HepG2 (cell line): Measurements from ENCODE around the gene HOMEZ. TPM values are rescaled to one million over a fixed set of nuclear protein-coding genes. Genes with fewer than 3 reads are reported as not detected.

Source experiments
- AKAP8 ChIP-seq: sonication (generic); formaldehyde crosslinking; IDR thresholded peaks from 2 replicates; pipeline ENCODE4 v1.5.1; 2020; ENCODE audit warnings: mild to moderate bottlenecking, missing genetic modification reagents
- BHLHE40 ChIP-seq: IDR thresholded peaks from 2 replicates; pipeline ENCODE4 v1.6.1; 2011; ENCODE audit warnings: low read length, improper control_type of control experiment
- IKZF1 ChIP-seq: fragments of 450-650 bp; IDR thresholded peaks from 2 replicates; pipeline ENCODE4 v1.7.1; 2016
- ISX ChIP-seq: sonication (generic); formaldehyde crosslinking; conservative IDR thresholded peaks from 2 replicates; pipeline ENCODE4 v1.5.0; 2020; ENCODE audit warnings: missing genetic modification reagents
- MEIS1 ChIP-seq: sonication (generic); formaldehyde crosslinking; IDR thresholded peaks from 2 replicates; pipeline ENCODE4 v1.9.0; 2021; ENCODE audit warnings: mild to moderate bottlenecking, missing genetic modification reagents, moderate library complexity, borderline replicate concordance
- NR2F6 ChIP-seq, 2 experiments: IDR thresholded peaks; 2 replicates each; pipeline ENCODE4 v1.6.1; 2016; ENCODE audit warnings: antibody characterized with exemption in 1 of 2, mild to moderate bottlenecking in 1 of 2
- ZBTB38 ChIP-seq: sonication (generic); formaldehyde crosslinking; IDR thresholded peaks from 2 replicates; pipeline ENCODE4 v1.5.1; 2020; ENCODE audit warnings: mild to moderate bottlenecking, missing genetic modification reagents
- ZFP36L2 ChIP-seq: sonication (generic); formaldehyde crosslinking; IDR thresholded peaks from 2 replicates; pipeline ENCODE4 v1.4.0; 2020; ENCODE audit warnings: missing genetic modification reagents
- ZNF17 ChIP-seq: sonication (generic); formaldehyde crosslinking; IDR thresholded peaks from 2 replicates; pipeline ENCODE4 v1.5.0; 2020; ENCODE audit warnings: mild to moderate bottlenecking, missing genetic modification reagents
- ZNF3 ChIP-seq: IDR thresholded peaks from 2 replicates; pipeline ENCODE4 v1.7.0; 2017; ENCODE audit warnings: inconsistent platforms
- ZNF329 ChIP-seq: sonication (generic); formaldehyde crosslinking; IDR thresholded peaks from 2 replicates; pipeline ENCODE4 v1.9.0; 2021; ENCODE audit warnings: low read depth, mild to moderate bottlenecking, missing genetic modification reagents
- ZNF530 ChIP-seq: sonication (generic); formaldehyde crosslinking; IDR thresholded peaks from 2 replicates; pipeline ENCODE4 v1.5.0; 2020; ENCODE audit warnings: low read depth, mild to moderate bottlenecking, missing genetic modification reagents
- ZNF546 ChIP-seq: sonication (generic); formaldehyde crosslinking; conservative IDR thresholded peaks from 2 replicates; pipeline ENCODE4 v1.8.1; 2023; ENCODE audit warnings: mild to moderate bottlenecking, missing genetic modification reagents
- ZNF563 ChIP-seq: sonication (generic); formaldehyde crosslinking; IDR thresholded peaks from 2 replicates; pipeline ENCODE4 v1.8.0; 2022; ENCODE audit warnings: mild to moderate bottlenecking, moderate library complexity, missing genetic modification reagents
- ZNF724P ChIP-seq: sonication (generic); formaldehyde crosslinking; IDR thresholded peaks from 2 replicates; pipeline ENCODE4 v1.8.0; 2022; ENCODE audit warnings: missing genetic modification reagents, borderline replicate concordance
- ZNF790 ChIP-seq: sonication (generic); formaldehyde crosslinking; IDR thresholded peaks from 2 replicates; pipeline ENCODE4 v1.8.0; 2022; ENCODE audit warnings: missing genetic modification reagents, mild to moderate bottlenecking, borderline replicate concordance
- ZSCAN25 ChIP-seq: sonication (generic); formaldehyde crosslinking; IDR thresholded peaks from 2 replicates; pipeline ENCODE4 v1.8.0; 2022; ENCODE audit warnings: mild to moderate bottlenecking, missing genetic modification reagents
- polyA plus RNA-seq, 8 experiments: library from polyadenylated mRNA; depleted of rRNA in 3 of 8; stranded (reverse) in 7 of 8; unstranded in 1 of 8; fragments of >200 nt; fragmentation: Illumina TruSeq in 4 of 8; extraction: Trizol in 4 of 8; gene quantifications; 2 replicates each; pipeline versions ENCODE4 v1.2.1 to v1.2.3, GENCODE V29; 2011 to 2016; ENCODE audit warnings: low read depth in 4 of 8, missing spikeins in 1 of 8, mixed read lengths in 1 of 8; ENCODE audit not compliant: insufficient read depth in 1 of 8
- total RNA-seq, 5 experiments: library from RNA; depleted of rRNA; stranded (reverse); fragments of >200 nt; fragmentation: Illumina TruSeq; extraction: Trizol; gene quantifications; 2 replicates each; pipeline ENCODE4 v1.2.3, GENCODE V29; 2016; ENCODE audit warnings: low read depth in 1 of 5
- TF ChIP-seq, protein P1 (sequence below): sonication (generic); formaldehyde crosslinking; IDR thresholded peaks from 2 replicates; pipeline ENCODE4 v1.4.0; 2020; ENCODE audit warnings: missing genetic modification reagents, borderline replicate concordance
- TF ChIP-seq, protein P2 (sequence below): sonication (generic); formaldehyde crosslinking; IDR thresholded peaks from 2 replicates; pipeline ENCODE4 v1.4.0; 2020; ENCODE audit warnings: mild to moderate bottlenecking, missing genetic modification reagents
- TF ChIP-seq, protein P3 (sequence below), 2 experiments: sonication (generic) in 1 of 2; formaldehyde crosslinking in 1 of 2; IDR thresholded peaks; 2 replicates each; pipeline versions ENCODE4 v1.5.1 to v1.6.1; 2011 to 2020; ENCODE audit warnings: borderline replicate concordance in 1 of 2, low read depth in 1 of 2, low read length in 1 of 2, mild to moderate bottlenecking in 1 of 2, missing genetic modification reagents in 1 of 2, moderate library complexity in 1 of 2

HOMEZ gene
- total and polyA plus RNA-seq, 2 of the 13 experiments (the other 11 are each of a cell fraction or from before 2014, with no cell fraction given), result 14.5 to 31.8 TPM

- TF ChIP-seq, protein P1, sequence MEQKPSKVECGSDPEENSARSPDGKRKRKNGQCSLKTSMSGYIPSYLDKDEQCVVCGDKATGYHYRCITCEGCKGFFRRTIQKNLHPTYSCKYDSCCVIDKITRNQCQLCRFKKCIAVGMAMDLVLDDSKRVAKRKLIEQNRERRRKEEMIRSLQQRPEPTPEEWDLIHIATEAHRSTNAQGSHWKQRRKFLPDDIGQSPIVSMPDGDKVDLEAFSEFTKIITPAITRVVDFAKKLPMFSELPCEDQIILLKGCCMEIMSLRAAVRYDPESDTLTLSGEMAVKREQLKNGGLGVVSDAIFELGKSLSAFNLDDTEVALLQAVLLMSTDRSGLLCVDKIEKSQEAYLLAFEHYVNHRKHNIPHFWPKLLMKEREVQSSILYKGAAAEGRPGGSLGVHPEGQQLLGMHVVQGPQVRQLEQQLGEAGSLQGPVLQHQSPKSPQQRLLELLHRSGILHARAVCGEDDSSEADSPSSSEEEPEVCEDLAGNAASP (CRISPR knock-in tag), result peak; percentile 1; the same call in 1 of the 2 replicates
- TF ChIP-seq ZBTB38 (CRISPR knock-in tag) (peak; percentile 22; the same call in 1 of the 2 replicates), ZNF724P (CRISPR knock-in tag) (peak; percentile 33; the same call in 1 of the 2 replicates), ZNF3 (CRISPR knock-in tag) (peak; percentile 52; the same call in 1 of the 2 replicates), ZFP36L2 (CRISPR knock-in tag) (no peak), IKZF1 (no peak), NR2F6 (IDR thresholded peaks at IDR 0.05) (0 out of 2 replicates have a peak, but pooled peaks have one; percentile 2), NR2F6 (CRISPR knock-in tag; IDR thresholded peaks at IDR 0.05) (no peak), ZNF17 (CRISPR knock-in tag) (0 out of 2 replicates have a peak, but pooled peaks have one; percentile 55), ZNF546 (no peak; the same call in 1 of the 2 replicates), AKAP8 (CRISPR knock-in tag) (no peak; the same call in 1 of the 2 replicates), ZNF530 (CRISPR knock-in tag) (no peak), ZSCAN25 (CRISPR knock-in tag) (no peak), ZNF790 (0 out of 2 replicates have a peak, but pooled peaks have one; percentile 47), BHLHE40 (no peak), ZNF329 (0 out of 2 replicates have a peak, but pooled peaks have one; percentile 27), MEIS1 (CRISPR knock-in tag) (peak; percentile 24; the same call in 1 of the 2 replicates), ZNF563 (CRISPR knock-in tag) (0 out of 2 replicates have a peak, but pooled peaks have one; percentile 31), ISX (CRISPR knock-in tag) (no peak; the same call in 1 of the 2 replicates)
- TF ChIP-seq, protein P2, sequence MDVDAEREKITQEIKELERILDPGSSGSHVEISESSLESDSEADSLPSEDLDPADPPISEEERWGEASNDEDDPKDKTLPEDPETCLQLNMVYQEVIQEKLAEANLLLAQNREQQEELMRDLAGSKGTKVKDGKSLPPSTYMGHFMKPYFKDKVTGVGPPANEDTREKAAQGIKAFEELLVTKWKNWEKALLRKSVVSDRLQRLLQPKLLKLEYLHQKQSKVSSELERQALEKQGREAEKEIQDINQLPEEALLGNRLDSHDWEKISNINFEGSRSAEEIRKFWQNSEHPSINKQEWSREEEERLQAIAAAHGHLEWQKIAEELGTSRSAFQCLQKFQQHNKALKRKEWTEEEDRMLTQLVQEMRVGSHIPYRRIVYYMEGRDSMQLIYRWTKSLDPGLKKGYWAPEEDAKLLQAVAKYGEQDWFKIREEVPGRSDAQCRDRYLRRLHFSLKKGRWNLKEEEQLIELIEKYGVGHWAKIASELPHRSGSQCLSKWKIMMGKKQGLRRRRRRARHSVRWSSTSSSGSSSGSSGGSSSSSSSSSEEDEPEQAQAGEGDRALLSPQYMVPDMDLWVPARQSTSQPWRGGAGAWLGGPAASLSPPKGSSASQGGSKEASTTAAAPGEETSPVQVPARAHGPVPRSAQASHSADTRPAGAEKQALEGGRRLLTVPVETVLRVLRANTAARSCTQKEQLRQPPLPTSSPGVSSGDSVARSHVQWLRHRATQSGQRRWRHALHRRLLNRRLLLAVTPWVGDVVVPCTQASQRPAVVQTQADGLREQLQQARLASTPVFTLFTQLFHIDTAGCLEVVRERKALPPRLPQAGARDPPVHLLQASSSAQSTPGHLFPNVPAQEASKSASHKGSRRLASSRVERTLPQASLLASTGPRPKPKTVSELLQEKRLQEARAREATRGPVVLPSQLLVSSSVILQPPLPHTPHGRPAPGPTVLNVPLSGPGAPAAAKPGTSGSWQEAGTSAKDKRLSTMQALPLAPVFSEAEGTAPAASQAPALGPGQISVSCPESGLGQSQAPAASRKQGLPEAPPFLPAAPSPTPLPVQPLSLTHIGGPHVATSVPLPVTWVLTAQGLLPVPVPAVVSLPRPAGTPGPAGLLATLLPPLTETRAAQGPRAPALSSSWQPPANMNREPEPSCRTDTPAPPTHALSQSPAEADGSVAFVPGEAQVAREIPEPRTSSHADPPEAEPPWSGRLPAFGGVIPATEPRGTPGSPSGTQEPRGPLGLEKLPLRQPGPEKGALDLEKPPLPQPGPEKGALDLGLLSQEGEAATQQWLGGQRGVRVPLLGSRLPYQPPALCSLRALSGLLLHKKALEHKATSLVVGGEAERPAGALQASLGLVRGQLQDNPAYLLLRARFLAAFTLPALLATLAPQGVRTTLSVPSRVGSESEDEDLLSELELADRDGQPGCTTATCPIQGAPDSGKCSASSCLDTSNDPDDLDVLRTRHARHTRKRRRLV (CRISPR knock-in tag), result 0 out of 2 replicates have a peak, but pooled peaks have one; percentile 22
- TF ChIP-seq, protein P3, sequence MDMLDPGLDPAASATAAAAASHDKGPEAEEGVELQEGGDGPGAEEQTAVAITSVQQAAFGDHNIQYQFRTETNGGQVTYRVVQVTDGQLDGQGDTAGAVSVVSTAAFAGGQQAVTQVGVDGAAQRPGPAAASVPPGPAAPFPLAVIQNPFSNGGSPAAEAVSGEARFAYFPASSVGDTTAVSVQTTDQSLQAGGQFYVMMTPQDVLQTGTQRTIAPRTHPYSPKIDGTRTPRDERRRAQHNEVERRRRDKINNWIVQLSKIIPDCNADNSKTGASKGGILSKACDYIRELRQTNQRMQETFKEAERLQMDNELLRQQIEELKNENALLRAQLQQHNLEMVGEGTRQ (IDR thresholded peaks at IDR 0.05; ENCODE audit: low read depth, low read length), result no peak
- TF ChIP-seq, protein P3 (CRISPR knock-in tag; IDR thresholded peaks at IDR 0.05; ENCODE audit: borderline replicate concordance), result no peak
Measured at GRCh38 chr14:23322568-23323517, 36.9 kb upstream of the HOMEZ start (continued).
